ENCODE results near the gene ZFYVE1.

The ZFYVE1 gene, protein sequence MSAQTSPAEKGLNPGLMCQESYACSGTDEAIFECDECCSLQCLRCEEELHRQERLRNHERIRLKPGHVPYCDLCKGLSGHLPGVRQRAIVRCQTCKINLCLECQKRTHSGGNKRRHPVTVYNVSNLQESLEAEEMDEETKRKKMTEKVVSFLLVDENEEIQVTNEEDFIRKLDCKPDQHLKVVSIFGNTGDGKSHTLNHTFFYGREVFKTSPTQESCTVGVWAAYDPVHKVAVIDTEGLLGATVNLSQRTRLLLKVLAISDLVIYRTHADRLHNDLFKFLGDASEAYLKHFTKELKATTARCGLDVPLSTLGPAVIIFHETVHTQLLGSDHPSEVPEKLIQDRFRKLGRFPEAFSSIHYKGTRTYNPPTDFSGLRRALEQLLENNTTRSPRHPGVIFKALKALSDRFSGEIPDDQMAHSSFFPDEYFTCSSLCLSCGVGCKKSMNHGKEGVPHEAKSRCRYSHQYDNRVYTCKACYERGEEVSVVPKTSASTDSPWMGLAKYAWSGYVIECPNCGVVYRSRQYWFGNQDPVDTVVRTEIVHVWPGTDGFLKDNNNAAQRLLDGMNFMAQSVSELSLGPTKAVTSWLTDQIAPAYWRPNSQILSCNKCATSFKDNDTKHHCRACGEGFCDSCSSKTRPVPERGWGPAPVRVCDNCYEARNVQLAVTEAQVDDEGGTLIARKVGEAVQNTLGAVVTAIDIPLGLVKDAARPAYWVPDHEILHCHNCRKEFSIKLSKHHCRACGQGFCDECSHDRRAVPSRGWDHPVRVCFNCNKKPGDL

DNA sequence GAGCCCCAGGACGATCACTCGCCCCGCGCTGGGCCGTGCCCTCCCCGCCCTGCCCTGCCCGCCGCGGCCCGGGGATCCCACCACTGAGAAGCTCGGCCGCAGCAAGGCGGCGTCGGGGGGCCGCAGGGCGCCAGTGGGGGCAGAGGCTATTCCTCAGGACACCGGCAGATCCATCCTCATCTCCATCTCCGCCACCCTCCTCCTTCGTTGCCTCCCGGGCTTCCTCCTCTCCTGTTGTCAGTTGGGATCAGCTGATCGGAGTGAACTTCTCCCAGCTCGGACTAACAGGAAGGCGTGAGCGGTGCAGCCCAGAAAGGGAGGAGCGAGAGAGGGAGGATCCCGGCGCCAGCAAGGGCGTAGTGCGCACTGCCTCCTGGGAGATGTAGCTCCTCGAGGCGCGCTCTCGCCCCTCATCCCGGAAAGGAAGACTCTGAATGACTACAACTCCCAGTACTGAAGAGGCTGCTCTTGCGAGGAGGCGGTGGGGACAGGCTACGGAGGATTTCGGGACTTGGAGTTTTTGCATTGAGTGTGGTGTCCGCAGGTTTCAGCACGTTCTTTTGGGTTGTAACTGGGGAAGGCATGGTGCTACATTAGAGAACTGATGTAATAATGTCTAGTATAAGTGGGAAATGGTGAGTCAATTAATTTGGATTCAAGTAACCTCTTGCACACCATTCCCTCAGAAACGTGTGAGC, at the start of gene ZFYVE1:
Gene ZFYVE1, minus strand, starts transcription at position 262 of the 698 bp plus-strand sequence. CDS start 2,598 bp downstream, outside the sequence.
- no peaks in the 10 kb centered on the region for H3K27me3 Mint-ChIP-seq (ENCODE audit: low read depth, poor library complexity)
- DNase-seq = peak; percentile 91
- H3K27ac Mint-ChIP-seq = peak within 1 kb of the TSS; percentile 94
- TF ChIP-seq, protein P1, sequence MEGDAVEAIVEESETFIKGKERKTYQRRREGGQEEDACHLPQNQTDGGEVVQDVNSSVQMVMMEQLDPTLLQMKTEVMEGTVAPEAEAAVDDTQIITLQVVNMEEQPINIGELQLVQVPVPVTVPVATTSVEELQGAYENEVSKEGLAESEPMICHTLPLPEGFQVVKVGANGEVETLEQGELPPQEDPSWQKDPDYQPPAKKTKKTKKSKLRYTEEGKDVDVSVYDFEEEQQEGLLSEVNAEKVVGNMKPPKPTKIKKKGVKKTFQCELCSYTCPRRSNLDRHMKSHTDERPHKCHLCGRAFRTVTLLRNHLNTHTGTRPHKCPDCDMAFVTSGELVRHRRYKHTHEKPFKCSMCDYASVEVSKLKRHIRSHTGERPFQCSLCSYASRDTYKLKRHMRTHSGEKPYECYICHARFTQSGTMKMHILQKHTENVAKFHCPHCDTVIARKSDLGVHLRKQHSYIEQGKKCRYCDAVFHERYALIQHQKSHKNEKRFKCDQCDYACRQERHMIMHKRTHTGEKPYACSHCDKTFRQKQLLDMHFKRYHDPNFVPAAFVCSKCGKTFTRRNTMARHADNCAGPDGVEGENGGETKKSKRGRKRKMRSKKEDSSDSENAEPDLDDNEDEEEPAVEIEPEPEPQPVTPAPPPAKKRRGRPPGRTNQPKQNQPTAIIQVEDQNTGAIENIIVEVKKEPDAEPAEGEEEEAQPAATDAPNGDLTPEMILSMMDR (IDR thresholded peaks at IDR 0.05) = no peak
- peak within 1 kb of the TSS; percentile 95 for H3K4me3 Mint-ChIP-seq
- H3K36me3 Mint-ChIP-seq (ENCODE audit: low read depth) = peaks cover 21% of the 10 kb centered on the region
- peaks cover 45% of the 10 kb centered on the region for H3K4me1 Mint-ChIP-seq
- H3K9me3 Mint-ChIP-seq = no peaks in the 10 kb centered on the region

DNA sequence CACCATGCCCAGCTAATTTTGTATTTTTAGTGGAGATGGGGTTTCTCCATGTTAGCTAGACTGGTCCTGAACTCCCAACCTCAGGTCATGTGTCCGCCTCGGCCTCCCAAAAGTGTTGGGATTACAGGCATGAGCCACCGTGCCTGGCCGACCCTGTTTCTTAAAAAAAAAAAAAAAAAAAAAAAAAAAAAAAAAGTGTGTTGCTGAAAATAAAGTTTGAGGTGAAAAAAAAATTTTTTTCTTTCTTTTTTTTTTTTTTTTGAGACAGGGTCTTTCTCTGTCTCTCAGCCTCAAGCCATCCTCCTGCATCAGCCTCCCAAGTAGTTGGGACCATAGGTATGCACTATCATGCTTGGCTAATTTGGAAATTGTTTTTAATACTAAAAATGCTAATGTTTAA, 42.7 kb upstream of the ZFYVE1 start:
- peaks cover 3% of the 10 kb centered on the region for H3K27me3 Mint-ChIP-seq (ENCODE audit: low read depth, poor library complexity)
- peaks cover 78% of the 10 kb centered on the region for H3K36me3 Mint-ChIP-seq (ENCODE audit: low read depth)
- H3K4me3 Mint-ChIP-seq = no peak overlapping the region
- no peaks in the 10 kb centered on the region for H3K4me1 Mint-ChIP-seq
- peaks cover 6% of the 10 kb centered on the region for H3K9me3 Mint-ChIP-seq
- H3K27ac Mint-ChIP-seq = no peak overlapping the region
- DNase-seq = no peak
- TF ChIP-seq, protein P1 (IDR thresholded peaks at IDR 0.05) = no peak

DNA sequence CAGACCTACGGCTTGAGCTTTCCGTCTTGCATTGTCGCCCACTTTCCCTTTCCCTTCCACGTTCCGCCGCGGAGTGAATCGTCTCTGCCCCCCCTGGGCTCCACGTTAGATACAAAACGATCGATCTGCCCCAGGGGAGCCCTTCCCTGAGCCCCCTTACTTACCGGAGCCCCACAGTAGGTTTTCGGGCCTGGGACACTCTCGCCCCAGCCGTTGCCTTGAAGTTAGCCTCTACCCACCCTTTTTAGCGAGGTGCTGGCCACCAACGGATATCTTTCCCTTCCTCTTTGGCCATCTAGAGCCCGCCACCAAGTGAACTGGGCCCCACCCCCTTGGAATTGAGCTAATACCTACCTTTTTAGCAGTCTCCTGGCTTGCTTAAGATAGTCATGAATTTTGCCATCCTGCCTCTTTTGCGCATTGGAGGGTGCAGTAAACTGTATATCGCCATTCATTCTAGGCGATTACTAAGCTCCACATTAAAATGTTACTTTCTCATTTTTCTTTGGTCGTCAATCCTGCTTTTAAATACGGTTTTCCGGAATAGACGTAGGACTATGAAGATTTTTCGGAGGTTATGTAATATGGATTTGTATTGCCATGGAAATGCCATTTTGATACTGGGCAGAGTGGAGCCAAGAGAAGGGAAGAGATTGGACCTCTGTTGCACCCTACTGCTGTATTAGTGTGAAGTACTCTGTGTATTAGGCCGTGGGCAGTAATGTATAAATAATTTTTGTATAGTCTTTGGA, 32.2 kb upstream of the ZFYVE1 start:
- Mint-ChIP-seq H3K27me3 (ENCODE audit: low read depth, poor library complexity) (peaks cover 8% of the 10 kb centered on the region), H3K9me3 (no peaks in the 10 kb centered on the region), H3K27ac (no peak overlapping the region), H3K4me3 (no peak overlapping the region), H3K4me1 (peaks cover 25% of the 10 kb centered on the region), H3K36me3 (ENCODE audit: low read depth) (peaks cover 35% of the 10 kb centered on the region)
- TF ChIP-seq, protein P1 (IDR thresholded peaks at IDR 0.05) = no peak
- peak; percentile 35 for DNase-seq

- peak within 1 kb of the TSS; percentile 19 for H3K27ac Mint-ChIP-seq
- H3K4me3 Mint-ChIP-seq = no peak within 1 kb of the TSS
- H3K27me3 Mint-ChIP-seq (ENCODE audit: low read depth, poor library complexity) = peaks cover 8% of the 10 kb centered on the region
- no peaks in the 10 kb centered on the region for H3K9me3 Mint-ChIP-seq
- H3K4me1 Mint-ChIP-seq = peaks cover 25% of the 10 kb centered on the region
- peak; percentile 93 for DNase-seq
- peaks cover 28% of the 10 kb centered on the region for H3K36me3 Mint-ChIP-seq (ENCODE audit: low read depth)
- TF ChIP-seq, protein P1 (IDR thresholded peaks at IDR 0.05) = no peak
Observed at GRCh38 chr14:73058224-73058921, 31.5 kb upstream of the ZFYVE1 start, which contains the start of gene RBM25. TSS of gene RBM25 (plus strand) at chr14:73058534. CDS start at chr14:73071642, 13,108 bp downstream.

GRCh38 chr14:73057944-73058223, 31.0 kb upstream of the ZFYVE1 start:
- TF ChIP-seq, protein P1 (IDR thresholded peaks at IDR 0.05) = no peak
- no peak overlapping the region for H3K4me3 Mint-ChIP-seq
- no peak for DNase-seq
- H3K9me3 Mint-ChIP-seq = no peaks in the 10 kb centered on the region
- H3K4me1 Mint-ChIP-seq = peaks cover 25% of the 10 kb centered on the region
- H3K36me3 Mint-ChIP-seq (ENCODE audit: low read depth) = peaks cover 26% of the 10 kb centered on the region
- peaks cover 8% of the 10 kb centered on the region for H3K27me3 Mint-ChIP-seq (ENCODE audit: low read depth, poor library complexity)
- H3K27ac Mint-ChIP-seq = no peak overlapping the region

All from nephron progenitor cell (in vitro differentiated cells).